CD4-positive, alpha-beta memory T cell (primary cell): ENCODE results near the gene CRABP2. TPM values are rescaled to one million over a fixed set of nuclear protein-coding genes. Genes with fewer than 3 reads are reported as not detected.

Experiments used
- CTCF ChIA-PET: fragments of 350-600 bp; sonication (Branson Sonifier 250); formaldehyde crosslinking; loops from one replicate; lab custom pipeline; 2021; ENCODE audit warnings: inconsistent platforms; ENCODE audit not compliant: partially characterized antibody; lab: Charles Lee
- POLR2A ChIA-PET: fragments of 350-600 bp; sonication (Branson Sonifier 250); formaldehyde crosslinking; loops from one replicate; lab custom pipeline; 2021; ENCODE audit not compliant: partially characterized antibody; lab: Charles Lee
- DNase-seq, 5 donors: peaks; one replicate each; pipeline versions ENCODE4 v3.0.0 to v3.0.0-alpha.2; 2020 to 2022; ENCODE audit warnings: mixed read lengths in 1 of 5
- H3K27ac ChIP-seq: one replicate; pipeline ENCODE4 v1.7.0; 2013; ENCODE audit warnings: low read depth, low read length
- H3K27me3 ChIP-seq: 2 replicates; pipeline ENCODE4 v1.7.0; 2013; ENCODE audit warnings: mild to moderate bottlenecking, low read length, moderate library complexity; ENCODE audit not compliant: insufficient read depth
- H3K36me3 ChIP-seq: 2 replicates; pipeline ENCODE4 v1.7.0; 2013; ENCODE audit warnings: mild to moderate bottlenecking, low read length, moderate library complexity; ENCODE audit not compliant: insufficient read depth
- H3K4me1 ChIP-seq: 2 replicates; pipeline ENCODE4 v1.7.0; 2013; ENCODE audit warnings: mild to moderate bottlenecking, low read length, moderate library complexity; ENCODE audit not compliant: insufficient read depth
- H3K4me3 ChIP-seq, 2 donors: one replicate each; pipeline ENCODE4 v1.7.0; 2013; ENCODE audit warnings: low read length in 2 of 2, mild to moderate bottlenecking in 1 of 2
- H3K9me3 ChIP-seq, 2 donors: one replicate each; pipeline ENCODE4 v1.7.0; 2013; ENCODE audit warnings: low read length in 2 of 2, control low read depth in 1 of 2; ENCODE audit not compliant: control insufficient read depth in 1 of 2
- H3K27ac Mint-ChIP-seq, 7 donors: one replicate each; pipeline ENCODE4 v1.8.0; 2020 to 2021; ENCODE audit warnings: mixed read lengths in 7 of 7, mild to moderate bottlenecking in 6 of 7, inconsistent platforms in 3 of 7, moderate library complexity in 3 of 7
- H3K27me3 Mint-ChIP-seq, 2 donors: one replicate each; pipeline ENCODE4 v1.8.0; 2020 to 2021; ENCODE audit warnings: mixed read lengths in 2 of 2
- H3K36me3 Mint-ChIP-seq, 2 donors: one replicate each; pipeline ENCODE4 v1.8.0; 2020 to 2021; ENCODE audit warnings: mixed read lengths in 2 of 2, inconsistent platforms in 1 of 2, mild to moderate bottlenecking in 1 of 2
- H3K4me1 Mint-ChIP-seq, 4 donors: one replicate each; pipeline ENCODE4 v1.8.0; 2020 to 2021; ENCODE audit warnings: mixed read lengths in 4 of 4, mild to moderate bottlenecking in 1 of 4
- H3K4me3 Mint-ChIP-seq, 8 donors: one replicate each; pipeline ENCODE4 v1.8.0; 2020 to 2021; ENCODE audit warnings: mixed read lengths in 8 of 8, mild to moderate bottlenecking in 7 of 8, moderate library complexity in 6 of 8, inconsistent platforms in 3 of 8
- H3K9me3 Mint-ChIP-seq, 8 donors: one replicate each; pipeline ENCODE4 v1.8.0; 2020 to 2021; ENCODE audit warnings: mixed read lengths in 8 of 8, mild to moderate bottlenecking in 5 of 8, inconsistent platforms in 3 of 8, moderate library complexity in 1 of 8
- intact Hi-C: fragments of 100-400 bp; cut with micrococcal nuclease; formaldehyde crosslinking; loops from one replicate; pipeline ENCODE4 v1.15.1; 2023
- polyA plus RNA-seq, 2 donors: library from polyadenylated mRNA; unstranded; fragments of 300-500 nt; fragmentation: Illumina TruSeq; gene quantifications; one replicate each; pipeline ENCODE4 v1.2.3, GENCODE V29; 2021
- total RNA-seq, 2 experiments: library from RNA; stranded (reverse); gene quantifications; one replicate each; pipeline ENCODE4 v1.2.3, GENCODE V29; 2021

The CRABP2 gene
- total and polyA plus RNA-seq, 4 experiments from 2014 or later, result 0.21 to 0.61 (median 0.55) TPM; not detected in 1

GRCh38 chr1:156669794-156670193 is 35.6 kb downstream of the CRABP2 start:
- peaks cover under 1% of the 10 kb centered on the region for H3K4me1 ChIP-seq
- Mint-ChIP-seq H3K27ac (no peak overlapping the region), H3K36me3 (no peaks in the 10 kb centered on the region), H3K4me3 (no peak overlapping the region), H3K27me3 (peaks cover 11 to 14% of the 10 kb centered on the region in 2 donors), H3K4me1 (peaks cover 0 to 4% (median 0%) of the 10 kb centered on the region in 4 donors), H3K9me3 (peaks cover 0 to 2% (median 0%) of the 10 kb centered on the region in 8 donors)
- H3K27me3 ChIP-seq, result no peaks in the 10 kb centered on the region
- no peaks in the 10 kb centered on the region for H3K36me3 ChIP-seq
- DNase-seq, result no peak
- ChIA-PET POLR2A (no interaction called here), CTCF (interaction anchor here (1.0 kb wide), 1 partner anchor 190 kb away, joined by 3 read pairs; the partner anchor contains the start of gene NTRK1)
- H3K9me3 ChIP-seq, result no peaks in the 10 kb centered on the region
- H3K4me3 ChIP-seq, result no peak overlapping the region
- intact Hi-C loops, result no loop called here
- no peak overlapping the region for H3K27ac ChIP-seq

- intact Hi-C loops, result no loop called here
- no peak for DNase-seq
- Mint-ChIP-seq H3K9me3 (peaks cover 0 to 2% (median 0%) of the 10 kb centered on the region in 8 donors), H3K36me3 (no peaks in the 10 kb centered on the region), H3K27ac (no peak overlapping the region), H3K4me1 (peaks cover 0 to 4% (median 0%) of the 10 kb centered on the region in 4 donors), H3K27me3 (peaks cover 8% of the 10 kb centered on the region in 2 donors), H3K4me3 (no peak overlapping the region)
- Histone ChIP-seq H3K27ac (no peak overlapping the region), H3K4me3 (no peak overlapping the region), H3K9me3 (no peaks in the 10 kb centered on the region), H3K4me1 (peaks cover 4% of the 10 kb centered on the region), H3K27me3 (no peaks in the 10 kb centered on the region), H3K36me3 (no peaks in the 10 kb centered on the region)
- ChIA-PET POLR2A (no interaction called here), CTCF (interaction anchor here (1.2 kb wide), 1 partner anchor 45 kb away, joined by 3 read pairs; no protein-coding TSS in a partner anchor)
Measured at GRCh38 chr1:156668801-156669637, 36.4 kb downstream of the CRABP2 start.

- intact Hi-C loops, result no loop called here
- H3K4me3 Mint-ChIP-seq, result no peak overlapping the region
- H3K27me3 ChIP-seq, result no peaks in the 10 kb centered on the region
- no peak for DNase-seq
- POLR2A ChIA-PET, result no interaction called here
- H3K27me3 Mint-ChIP-seq, result peaks cover 2 to 9% of the 10 kb centered on the region in 2 donors
- peaks cover 0 to 2% (median 0%) of the 10 kb centered on the region in 8 donors for H3K9me3 Mint-ChIP-seq
- H3K4me1 Mint-ChIP-seq, result peaks cover 0 to 4% (median 0%) of the 10 kb centered on the region in 4 donors
- H3K27ac Mint-ChIP-seq, result no peak overlapping the region
- no peaks in the 10 kb centered on the region for H3K9me3 ChIP-seq
- H3K4me3 ChIP-seq, result no peak overlapping the region
- peaks cover 4% of the 10 kb centered on the region for H3K4me1 ChIP-seq
- no peak overlapping the region for H3K27ac ChIP-seq
- CTCF ChIA-PET, result interaction anchor here (0.6 to 1.6 kb wide), 3 partner anchors 10 to 44 kb away, joined by 3 read pairs; partner anchors contain the start of gene CRABP2
- no peaks in the 10 kb centered on the region for H3K36me3 ChIP-seq
- H3K36me3 Mint-ChIP-seq, result no peaks in the 10 kb centered on the region
Measured at GRCh38 chr1:156667968-156668709, 37.2 kb downstream of the CRABP2 start.

- Histone ChIP-seq H3K9me3 (no peaks in the 10 kb centered on the region), H3K4me1 (peaks cover 4% of the 10 kb centered on the region), H3K27me3 (no peaks in the 10 kb centered on the region), H3K36me3 (no peaks in the 10 kb centered on the region), H3K4me3 (no peak overlapping the region), H3K27ac (no peak overlapping the region)
- H3K4me3 Mint-ChIP-seq, result no peak overlapping the region
- no peak overlapping the region for H3K27ac Mint-ChIP-seq
- no peak for DNase-seq
- CTCF ChIA-PET, result interaction anchor here (1.2 to 1.6 kb wide), 2 partner anchors 11 to 43 kb away, joined by 3 read pairs; no protein-coding TSS in a partner anchor
- H3K27me3 Mint-ChIP-seq, result peaks cover 2 to 9% of the 10 kb centered on the region in 2 donors
- no peaks in the 10 kb centered on the region for H3K36me3 Mint-ChIP-seq
- no peaks in the 10 kb centered on the region for H3K9me3 Mint-ChIP-seq
- intact Hi-C loops, result no loop called here
- H3K4me1 Mint-ChIP-seq, result peaks cover 0 to 4% (median 0%) of the 10 kb centered on the region in 4 donors
- POLR2A ChIA-PET, result no interaction called here
Measured at GRCh38 chr1:156667610-156667967, 37.8 kb downstream of the CRABP2 start.

GRCh38 chr1:156666862-156667609 is 38.3 kb downstream of the CRABP2 start:
- H3K9me3 Mint-ChIP-seq, result no peaks in the 10 kb centered on the region
- Histone ChIP-seq H3K36me3 (no peaks in the 10 kb centered on the region), H3K27me3 (no peaks in the 10 kb centered on the region), H3K4me1 (peaks cover 9% of the 10 kb centered on the region), H3K4me3 (no peak overlapping the region), H3K9me3 (no peaks in the 10 kb centered on the region), H3K27ac (no peak overlapping the region)
- ChIA-PET POLR2A (no interaction called here), CTCF (interaction anchor here (1.6 kb wide), 1 partner anchor 12 kb away, joined by 3 read pairs; no protein-coding TSS in a partner anchor)
- H3K4me1 Mint-ChIP-seq, result peaks cover 2 to 8% (median 3%) of the 10 kb centered on the region in 4 donors
- intact Hi-C loops, result no loop called here
- no peaks in the 10 kb centered on the region for H3K36me3 Mint-ChIP-seq
- peaks cover 0 to 5% of the 10 kb centered on the region in 2 donors for H3K27me3 Mint-ChIP-seq
- H3K27ac Mint-ChIP-seq, result peak overlapping the region in 1 of 7 donors; percentile 37
- H3K4me3 Mint-ChIP-seq, result no peak overlapping the region
- no peak for DNase-seq

- Mint-ChIP-seq H3K4me1 (peaks cover 11 to 23% (median 16%) of the 10 kb centered on the region in 4 donors), H3K4me3 (peak overlapping the region in 1 of 8 donors; percentile 41), H3K36me3 (no peaks in the 10 kb centered on the region), H3K9me3 (no peaks in the 10 kb centered on the region), H3K27me3 (peaks cover 0 to 2% of the 10 kb centered on the region in 2 donors), H3K27ac (peak overlapping the region in 1 of 7 donors; percentile 43)
- Histone ChIP-seq H3K36me3 (no peaks in the 10 kb centered on the region), H3K4me1 (peaks cover 24% of the 10 kb centered on the region), H3K4me3 (no peak overlapping the region), H3K27me3 (no peaks in the 10 kb centered on the region), H3K9me3 (no peaks in the 10 kb centered on the region), H3K27ac (no peak overlapping the region)
- no peak for DNase-seq
- intact Hi-C loops, result no loop called here
- CTCF ChIA-PET, result interaction anchor here (1.1 to 2.5 kb wide), 3 partner anchors 11 to 39 kb away, joined by 3 to 8 read pairs (median 3); partner anchors contain the start of gene NES
- POLR2A ChIA-PET, result interaction anchor here (0.6 kb wide), 1 partner anchor 70 kb away, joined by 3 read pairs; no protein-coding TSS in a partner anchor
Measured at GRCh38 chr1:156665539-156665938, 39.8 kb downstream of the CRABP2 start.
